B cell (primary cell): Measurements from ENCODE around the gene PGAP3. TPM values are rescaled to one million over a fixed set of nuclear protein-coding genes. Genes with fewer than 3 reads are reported as not detected.
A peak's percentile ranks its signal among the peaks of the same experiment; 100 is the strongest.

Experiments
- ATAC-seq: fragments of 200-7000 bp; cut with Tn5 transposase; one replicate; pipeline ENCODE4 v1.10.0; 2021; ENCODE audit warnings: low read depth, mild to moderate bottlenecking, moderate number of reproducible peaks, moderate library complexity
- CTCF ChIA-PET: fragments of 350-600 bp; sonication (Branson Sonifier 250); formaldehyde crosslinking; loops from one replicate; lab custom pipeline; 2021; ENCODE audit warnings: antibody characterized with exemption, inconsistent platforms; lab: Charles Lee
- POLR2A ChIA-PET: fragments of 350-600 bp; sonication (Branson Sonifier 250); formaldehyde crosslinking; loops from one replicate; lab custom pipeline; 2021; ENCODE audit warnings: antibody characterized with exemption; lab: Charles Lee
- DNase-seq: peaks from one replicate; pipeline ENCODE4 v3.0.0; 2013
- H2AFZ ChIP-seq: 2 replicates; pipeline ENCODE4 v1.6.1; 2012; ENCODE audit warnings: mild to moderate bottlenecking, low read depth, low read length; ENCODE audit not compliant: insufficient read depth, poor library complexity, severe bottlenecking
- H3K27ac ChIP-seq, 2 donors: 1 replicate in 1 of 2; 2 replicates in 1 of 2; pipeline ENCODE4 v1.5.1; 2012 to 2013; ENCODE audit warnings: low read length in 2 of 2, mild to moderate bottlenecking in 2 of 2, moderate library complexity in 1 of 2
- H3K27me3 ChIP-seq, 4 experiments: fragments of 200-600 bp in 1 of 4; sonication (generic) in 1 of 4; replicated peaks in 1 of 4; 1 replicate in 2 of 4; 2 replicates in 2 of 4; pipeline versions ENCODE4 v1.6.1 to v1.7.0; 2013 to 2016; ENCODE audit warnings: low read length in 3 of 4, mild to moderate bottlenecking in 2 of 4, mixed read lengths in 1 of 4, moderate library complexity in 1 of 4; ENCODE audit not compliant: insufficient read depth in 4 of 4, control insufficient read depth in 3 of 4; ENCODE audit errors: control extremely low read depth in 1 of 4
- H3K36me3 ChIP-seq, 2 experiments: replicated peaks in 1 of 2; 1 replicate in 1 of 2; 2 replicates in 1 of 2; pipeline versions ENCODE4 v1.6.1 to v1.7.1; 2013; ENCODE audit warnings: low read length in 1 of 2; ENCODE audit not compliant: insufficient read depth in 2 of 2, control insufficient read depth in 1 of 2; ENCODE audit errors: control extremely low read depth in 1 of 2, extremely low read depth in 1 of 2
- H3K4me1 ChIP-seq, 2 donors: fragments of 200-600 bp in 1 of 2; sonication (generic) in 1 of 2; 1 replicate in 1 of 2; 2 replicates in 1 of 2; pipeline versions ENCODE4 v1.5.1 to v1.6.1; 2013 to 2017; ENCODE audit warnings: low read length in 2 of 2; ENCODE audit not compliant: control insufficient read depth in 2 of 2, insufficient read depth in 2 of 2
- H3K4me2 ChIP-seq: replicated peaks from 2 replicates; pipeline ENCODE3; 2012; ENCODE audit warnings: mild to moderate bottlenecking, low read depth, low read length; ENCODE audit not compliant: poor library complexity, severe bottlenecking
- H3K4me3 ChIP-seq, 5 experiments: fragments of 200-600 bp in 1 of 5; sonication (generic) in 1 of 5; 1 replicate in 3 of 5; 2 replicates in 2 of 5; pipeline versions ENCODE4 v1.5.1 to v1.7.0; 2011 to 2016; ENCODE audit warnings: low read length in 4 of 5, mild to moderate bottlenecking in 4 of 5, low read depth in 2 of 5, control low read depth in 1 of 5, moderate library complexity in 1 of 5; ENCODE audit not compliant: insufficient read depth in 1 of 5; ENCODE audit errors: control extremely low read depth in 1 of 5, extremely low read depth in 1 of 5
- H3K79me2 ChIP-seq: fragments of 200-600 bp; sonication (generic); one replicate; pipeline ENCODE4 v1.6.0; 2016; ENCODE audit warnings: low read length; ENCODE audit not compliant: control insufficient read depth, insufficient read depth
- H3K9ac ChIP-seq: fragments of 200-600 bp; sonication (generic); 2 replicates; pipeline ENCODE4 v1.6.1; 2017; ENCODE audit warnings: mild to moderate bottlenecking, low read length, moderate library complexity
- H3K9me3 ChIP-seq, 3 donors: one replicate each; pipeline versions ENCODE4 v1.6.1 to v1.7.1; 2013; ENCODE audit warnings: low read length in 2 of 3; ENCODE audit not compliant: control insufficient read depth in 2 of 3, insufficient read depth in 1 of 3; ENCODE audit errors: control extremely low read depth in 1 of 3
- H4K20me1 ChIP-seq: 2 replicates; pipeline ENCODE4 v1.6.0; 2012; ENCODE audit warnings: mild to moderate bottlenecking, low read length; ENCODE audit not compliant: insufficient read depth, control insufficient read depth, poor library complexity, severe bottlenecking
- H3K27ac Mint-ChIP-seq: one replicate; pipeline ENCODE4 v1.8.0; 2021; ENCODE audit warnings: mixed read lengths
- H3K27me3 Mint-ChIP-seq: one replicate; pipeline ENCODE4 v1.8.0; 2021; ENCODE audit warnings: mixed read lengths
- H3K4me1 Mint-ChIP-seq: one replicate; pipeline ENCODE4 v1.8.0; 2021; ENCODE audit warnings: mixed read lengths
- H3K4me3 Mint-ChIP-seq: one replicate; pipeline ENCODE4 v1.8.0; 2021; ENCODE audit warnings: mixed read lengths
- H3K9me3 Mint-ChIP-seq: one replicate; pipeline ENCODE4 v1.8.0; 2022; ENCODE audit warnings: mixed read lengths; ENCODE audit not compliant: insufficient read depth
- EZH2 ChIP-seq: IDR thresholded peaks from 2 replicates; pipeline ENCODE4 v1.6.1; 2012; ENCODE audit warnings: borderline replicate concordance, low read depth, mild to moderate bottlenecking, moderate library complexity, low read length; ENCODE audit not compliant: insufficient read depth, poor library complexity, severe bottlenecking
- WGBS: methylation state at CpG from one replicate; pipeline ENCODE4 v1.1.5; 2013; ENCODE audit warnings: missing lambda C conversion rate; ENCODE audit not compliant: insufficient coverage; 5-methylcytosine and 5-hydroxymethylcytosine counted together
- intact Hi-C: fragments of 100-400 bp; cut with micrococcal nuclease; formaldehyde crosslinking; loops from one replicate; pipeline ENCODE4 v1.10.0; 2022
- polyA plus RNA-seq: library from polyadenylated mRNA; depleted of rRNA; stranded (reverse); fragments of >200 nt; gene quantifications from 2 replicates; pipeline ENCODE4 v1.2.3, GENCODE V29; 2012
- total RNA-seq, 2 donors: library from RNA; stranded (reverse); fragments of 120-200 nt in 1 of 2; gene quantifications; 1 replicate in 1 of 2; 2 replicates in 1 of 2; pipeline versions ENCODE4 v1.2.3 to v1.2.4, GENCODE V29; 2013 to 2022
- TF ChIP-seq, protein P1 (sequence below): fragments of 200-600 bp; IDR thresholded peaks from one replicate; pipeline ENCODE4 v1.8.0; 2022; ENCODE audit warnings: antibody characterized with exemption, mild to moderate bottlenecking

Gene PGAP3
- total and polyA plus RNA-seq, 2 donors (not counting 1 experiment from before 2014, with no cell fraction given): 27.4 to 34.3 TPM

DNA sequence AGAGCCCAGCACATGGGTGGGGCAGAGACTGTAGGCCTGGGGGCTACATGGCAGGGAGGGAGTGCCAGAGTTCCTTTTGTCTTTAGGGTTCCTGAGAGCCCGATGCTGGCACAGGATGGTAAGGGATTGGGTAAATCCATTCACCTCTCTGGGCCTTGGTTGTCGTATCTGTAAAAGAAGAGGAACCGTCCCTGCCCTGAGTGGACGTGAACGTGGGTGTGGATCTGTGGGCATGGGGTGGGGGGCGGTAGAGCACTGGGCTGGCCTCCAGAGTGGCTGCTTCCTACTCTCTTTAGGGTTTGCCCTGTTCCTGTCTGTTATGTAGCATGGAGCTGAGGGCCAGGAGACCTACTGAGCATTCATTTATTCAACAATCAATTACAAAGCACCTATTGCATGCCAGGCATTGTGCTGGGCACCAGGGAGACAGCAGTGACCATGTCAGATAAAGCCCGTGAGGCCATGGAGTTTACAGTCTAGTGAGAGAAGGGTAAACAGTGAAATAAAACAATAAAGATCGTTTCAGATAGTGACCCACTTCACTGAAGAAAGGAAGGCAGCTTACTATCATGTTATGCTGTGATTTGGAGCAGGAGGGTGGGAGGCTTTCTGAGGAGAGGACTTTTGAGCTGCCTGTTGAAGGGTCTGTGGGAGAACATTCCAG, 35.8 kb downstream of the PGAP3 start:
- DNase-seq (no peak), ATAC-seq (no peak)
- ChIA-PET POLR2A (no interaction called here), CTCF (interaction anchor here (0.9 to 5.2 kb wide), 9 partner anchors 13 to 220 kb away, joined by 3 to 61 read pairs (median 4); partner anchors contain the start of genes PNMT and TCAP)
- H3K27ac Mint-ChIP-seq: peak overlapping the region; percentile 18
- Histone ChIP-seq H3K9ac (no peak overlapping the region), H3K4me2 (no peak overlapping the region), H2AFZ (no peak overlapping the region), H4K20me1 (peaks cover 61% of the 10 kb centered on the region), H3K27ac (no peak overlapping the region), H3K36me3 (peaks cover 0 to 20% of the 10 kb centered on the region in 2 experiments), H3K27me3 (no peaks in the 10 kb centered on the region), H3K79me2 (peaks cover 57% of the 10 kb centered on the region), H3K4me1 (peaks cover 0 to 3% of the 10 kb centered on the region in 2 donors), H3K4me3 (no peak overlapping the region), H3K9me3 (no peaks in the 10 kb centered on the region)
- no peaks in the 10 kb centered on the region for H3K27me3 Mint-ChIP-seq
- peaks cover 35% of the 10 kb centered on the region for H3K4me1 Mint-ChIP-seq
- no peak overlapping the region for H3K4me3 Mint-ChIP-seq
- TF ChIP-seq, protein P1, sequence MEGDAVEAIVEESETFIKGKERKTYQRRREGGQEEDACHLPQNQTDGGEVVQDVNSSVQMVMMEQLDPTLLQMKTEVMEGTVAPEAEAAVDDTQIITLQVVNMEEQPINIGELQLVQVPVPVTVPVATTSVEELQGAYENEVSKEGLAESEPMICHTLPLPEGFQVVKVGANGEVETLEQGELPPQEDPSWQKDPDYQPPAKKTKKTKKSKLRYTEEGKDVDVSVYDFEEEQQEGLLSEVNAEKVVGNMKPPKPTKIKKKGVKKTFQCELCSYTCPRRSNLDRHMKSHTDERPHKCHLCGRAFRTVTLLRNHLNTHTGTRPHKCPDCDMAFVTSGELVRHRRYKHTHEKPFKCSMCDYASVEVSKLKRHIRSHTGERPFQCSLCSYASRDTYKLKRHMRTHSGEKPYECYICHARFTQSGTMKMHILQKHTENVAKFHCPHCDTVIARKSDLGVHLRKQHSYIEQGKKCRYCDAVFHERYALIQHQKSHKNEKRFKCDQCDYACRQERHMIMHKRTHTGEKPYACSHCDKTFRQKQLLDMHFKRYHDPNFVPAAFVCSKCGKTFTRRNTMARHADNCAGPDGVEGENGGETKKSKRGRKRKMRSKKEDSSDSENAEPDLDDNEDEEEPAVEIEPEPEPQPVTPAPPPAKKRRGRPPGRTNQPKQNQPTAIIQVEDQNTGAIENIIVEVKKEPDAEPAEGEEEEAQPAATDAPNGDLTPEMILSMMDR: no peak
- TF ChIP-seq EZH2: no peak
- 89% methylated on average over 6 of the region's 8 CpGs for WGBS
- intact Hi-C loops: no loop called here
- no peaks in the 10 kb centered on the region for H3K9me3 Mint-ChIP-seq

DNA sequence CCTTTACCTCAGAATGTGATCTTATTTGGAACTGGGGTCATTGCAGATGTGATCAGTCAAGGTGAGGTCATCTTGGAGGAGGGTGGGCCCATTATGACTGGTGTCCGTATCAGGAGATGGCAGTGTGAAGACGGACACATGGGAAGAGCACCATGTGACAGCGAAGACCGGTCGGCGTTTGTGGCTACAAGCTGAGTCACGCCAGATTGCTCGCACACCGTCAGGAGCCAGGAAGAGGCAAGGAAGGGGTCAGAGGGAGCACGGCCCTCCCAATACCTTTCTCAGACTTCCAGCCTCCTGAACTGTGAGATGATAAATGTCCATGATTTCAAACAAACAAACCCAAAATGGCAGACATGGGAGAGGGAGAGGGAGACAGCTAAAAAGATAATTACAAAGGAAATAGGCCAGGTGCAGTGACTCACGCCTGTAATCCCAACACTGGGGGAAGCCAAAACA, 37.7 kb downstream of the PGAP3 start:
- peaks cover 77% of the 10 kb centered on the region for H4K20me1 ChIP-seq
- ATAC-seq (no peak), DNase-seq (no peak)
- H3K9ac ChIP-seq: no peak overlapping the region
- H3K79me2 ChIP-seq: peaks cover 70% of the 10 kb centered on the region
- no peak overlapping the region for H3K4me3 ChIP-seq
- H3K4me1 Mint-ChIP-seq: peaks cover 36% of the 10 kb centered on the region
- H3K4me3 Mint-ChIP-seq: no peak overlapping the region
- peaks cover 0 to 20% of the 10 kb centered on the region in 2 experiments for H3K36me3 ChIP-seq
- H3K27ac ChIP-seq: no peak overlapping the region
- H2AFZ ChIP-seq: no peak overlapping the region
- H3K9me3 ChIP-seq: no peaks in the 10 kb centered on the region
- peaks cover 0 to 3% of the 10 kb centered on the region in 2 donors for H3K4me1 ChIP-seq
- H3K4me2 ChIP-seq: no peak overlapping the region
- H3K27ac Mint-ChIP-seq: no peak overlapping the region
- ChIA-PET POLR2A (no interaction called here), CTCF (interaction anchor here (0.6 to 3.2 kb wide), 5 partner anchors 15 to 643 kb away, joined by 3 to 18 read pairs (median 5); partner anchors contain the start of gene PNMT)
- no peaks in the 10 kb centered on the region for H3K27me3 ChIP-seq
- no peaks in the 10 kb centered on the region for H3K9me3 Mint-ChIP-seq
- no peak for TF ChIP-seq EZH2
- 95% methylated on average over 10 of the region's 11 CpGs for WGBS
- intact Hi-C loops: no loop called here
- H3K27me3 Mint-ChIP-seq: no peaks in the 10 kb centered on the region
